COLO668 (cell line): ENCODE data around the gene SIK3.
"Not testable (repeated sequence)": the region's sequence is repeated elsewhere in the genome, so short reads cannot be mapped to it uniquely, and the experiment has no call there.

Experiments used
- DNase-seq: peaks from one replicate; lab custom pipeline; 2025; ENCODE audit not compliant: unreplicated experiment; lab: John Stamatoyannopoulos, UW

Gene SIK3

GRCh38 chr11:117050121-117050520 lies 48.1 kb downstream of the SIK3 start:
- DNase-seq = not testable (repeated sequence)

GRCh38 chr11:117046627-117047026 lies 51.6 kb downstream of the SIK3 start:
- DNase-seq = not testable (repeated sequence)

GRCh38 chr11:117045956-117046355 lies 52.3 kb downstream of the SIK3 start:
- no peak for DNase-seq

DNA sequence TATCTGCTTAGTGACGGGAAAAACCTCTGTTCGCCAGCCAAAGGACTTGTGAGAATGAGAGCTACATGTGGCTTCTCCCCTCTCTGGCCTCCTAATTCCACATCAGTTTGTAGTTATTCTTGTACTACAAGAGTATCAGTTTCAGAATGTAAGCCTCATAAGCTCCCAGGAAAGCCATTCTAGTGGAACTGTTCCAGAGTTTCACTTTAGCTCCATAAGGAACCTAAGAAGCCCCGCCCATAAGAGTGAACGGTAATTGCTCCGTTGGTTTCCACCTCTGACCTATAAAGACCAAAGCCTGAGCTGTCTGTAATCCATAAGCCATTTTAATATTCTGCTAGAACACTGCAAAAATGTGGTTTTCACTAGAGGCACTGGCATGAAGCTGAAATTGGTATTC lies 53.0 kb downstream of the SIK3 start:
- DNase-seq = no peak

- DNase-seq = no peak
Observed at GRCh38 chr11:117044287-117045035, 53.8 kb downstream of the SIK3 start.

DNA sequence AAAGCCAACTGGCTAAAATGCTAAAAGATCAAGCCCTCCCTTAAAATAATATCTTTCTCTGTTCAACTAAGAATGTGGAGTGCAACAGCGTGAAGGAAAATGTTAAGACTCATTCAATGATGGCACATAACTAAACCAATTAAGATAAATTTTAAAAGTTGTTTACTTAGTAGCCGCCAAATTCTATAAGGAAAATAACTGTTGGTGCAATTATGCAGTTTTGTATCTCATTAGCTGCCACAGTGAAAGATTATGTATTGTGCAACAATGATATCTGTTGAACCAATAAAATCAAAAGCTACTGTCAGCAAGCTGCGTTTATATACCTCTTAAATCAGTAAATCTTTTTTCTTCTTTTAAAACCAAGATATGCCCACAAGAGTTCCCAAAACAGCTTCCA lies 55.5 kb downstream of the SIK3 start:
- DNase-seq = no peak

DNA sequence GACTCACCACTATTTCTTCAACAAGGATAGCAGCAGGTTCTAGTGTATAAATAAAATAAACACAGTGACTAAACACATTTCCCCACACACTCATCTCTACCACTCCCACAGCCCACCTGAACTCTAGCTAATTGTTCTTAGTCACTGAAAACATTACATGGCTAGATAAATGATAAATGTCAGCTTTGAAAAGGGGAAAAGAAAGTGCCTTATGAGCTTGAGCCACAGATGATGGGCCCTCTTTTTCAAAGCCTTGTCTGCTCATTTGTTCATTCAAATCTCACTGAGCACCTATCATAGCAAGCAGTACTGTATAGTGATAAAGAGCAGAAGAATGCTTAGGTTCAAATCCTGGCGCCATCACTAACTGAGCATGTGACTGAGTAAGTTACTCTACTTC lies 58.3 kb downstream of the SIK3 start:
- DNase-seq = no peak

GRCh38 chr11:117039270-117039669 lies 59.0 kb downstream of the SIK3 start:
- DNase-seq = no peak

GRCh38 chr11:117037975-117038350 lies 60.3 kb downstream of the SIK3 start:
- no peak for DNase-seq

DNA sequence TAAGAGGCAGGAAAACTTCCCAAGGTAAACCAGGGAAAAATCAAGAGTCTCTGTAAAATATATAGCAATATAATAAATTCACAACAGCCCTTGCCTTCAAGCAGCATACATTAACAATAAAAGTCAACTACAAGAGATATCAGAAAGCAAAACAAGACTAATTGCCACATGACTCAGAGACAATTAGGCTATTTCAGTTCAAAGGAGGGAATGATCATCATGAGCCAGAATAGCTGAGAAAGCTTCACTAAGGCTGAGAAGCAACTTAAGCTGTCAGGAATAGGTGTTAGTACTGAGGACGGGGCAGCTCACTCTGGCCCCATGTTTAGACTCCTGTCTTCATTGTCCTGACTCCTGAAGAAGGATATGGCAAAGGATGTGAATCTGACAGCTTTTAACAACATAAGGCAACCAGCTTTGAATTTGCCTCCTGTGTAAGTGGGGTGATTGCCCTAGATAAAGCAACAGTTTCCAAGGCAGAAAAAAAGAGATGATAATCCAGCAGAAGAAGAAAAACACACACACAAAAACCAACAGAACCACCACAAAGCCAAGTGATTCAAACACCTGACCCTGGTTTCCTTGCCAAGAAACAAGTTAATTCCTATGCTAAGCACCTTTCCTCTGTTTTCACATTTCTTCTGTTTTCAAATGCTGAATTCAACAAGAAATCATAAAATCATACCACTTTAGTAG lies 60.8 kb downstream of the SIK3 start:
- DNase-seq = no peak

- no peak for DNase-seq
Observed at GRCh38 chr11:117034901-117035300, 63.3 kb downstream of the SIK3 start.

GRCh38 chr11:117026593-117027330 lies 71.5 kb downstream of the SIK3 start:
- no peak for DNase-seq

GRCh38 chr11:117023707-117024106 lies 74.5 kb downstream of the SIK3 start:
- not testable (repeated sequence) for DNase-seq

GRCh38 chr11:117023178-117023577 lies 75.0 kb downstream of the SIK3 start:
- DNase-seq = no peak

- DNase-seq = no peak
Observed at GRCh38 chr11:117022526-117022925, 75.7 kb downstream of the SIK3 start.

- DNase-seq = no peak
Observed at GRCh38 chr11:117020869-117021564, 77.2 kb downstream of the SIK3 start.

DNA sequence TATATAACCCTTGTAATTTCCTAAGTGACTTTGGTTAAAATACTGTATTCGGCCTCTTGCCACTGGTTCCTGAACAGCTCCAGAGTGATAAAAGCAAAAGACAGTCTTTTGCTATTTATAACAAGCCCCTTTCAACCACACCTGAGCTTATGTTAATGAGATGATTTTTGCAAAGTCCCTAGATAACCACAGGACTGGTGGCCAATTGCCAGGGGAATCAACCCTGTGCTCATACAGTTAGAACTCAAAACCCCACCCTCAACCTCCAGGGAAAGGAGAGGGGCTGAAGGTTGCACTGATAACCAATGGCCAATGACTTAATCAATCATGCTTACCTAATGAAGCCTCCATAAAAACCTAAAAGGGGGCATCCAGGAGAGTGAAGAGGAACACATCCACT lies 77.9 kb downstream of the SIK3 start:
- no peak for DNase-seq

- no peak for DNase-seq
Observed at GRCh38 chr11:117019871-117020270, 78.4 kb downstream of the SIK3 start.

DNA sequence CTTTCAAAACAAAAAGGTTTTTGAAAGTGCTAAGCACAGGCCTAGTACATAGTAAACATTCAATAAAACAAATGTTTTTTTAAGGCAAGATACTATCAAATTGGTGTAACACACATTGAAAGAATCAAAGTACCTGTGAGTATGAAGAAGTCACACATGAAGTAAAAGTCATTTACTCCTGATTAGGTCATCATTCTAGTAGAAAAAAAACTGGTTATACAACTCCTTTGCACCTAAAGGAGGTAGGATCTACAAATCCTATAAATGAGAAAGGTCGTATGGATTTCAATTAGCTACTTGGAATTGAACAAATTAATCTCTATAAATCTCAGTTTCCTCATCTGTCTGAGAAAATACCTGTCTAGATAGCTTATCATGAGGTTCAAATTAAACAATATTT lies 80.8 kb downstream of the SIK3 start:
- no peak for DNase-seq

- DNase-seq = no peak
Observed at GRCh38 chr11:117016747-117017146, 81.5 kb downstream of the SIK3 start.

DNA sequence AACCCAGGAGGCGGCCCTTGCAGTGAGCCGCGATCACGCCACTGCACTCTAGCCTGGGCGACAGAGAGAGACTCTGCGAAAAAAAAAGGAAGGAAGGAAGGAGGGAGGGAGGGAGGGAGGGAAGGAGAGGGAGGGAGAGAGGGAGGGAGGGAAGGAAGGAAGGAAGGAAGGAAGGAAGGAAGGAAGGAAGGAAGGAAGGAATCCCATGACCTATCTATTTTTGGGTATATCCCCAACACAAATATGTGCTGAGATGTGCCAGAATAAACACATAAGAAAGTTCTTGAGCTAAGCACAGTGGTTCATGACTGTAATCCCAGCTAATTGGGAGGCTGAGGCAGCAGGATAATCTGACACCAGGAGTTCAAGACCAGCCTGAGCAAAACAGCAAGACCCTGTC lies 82.0 kb downstream of the SIK3 start:
- DNase-seq = no peak

DNA sequence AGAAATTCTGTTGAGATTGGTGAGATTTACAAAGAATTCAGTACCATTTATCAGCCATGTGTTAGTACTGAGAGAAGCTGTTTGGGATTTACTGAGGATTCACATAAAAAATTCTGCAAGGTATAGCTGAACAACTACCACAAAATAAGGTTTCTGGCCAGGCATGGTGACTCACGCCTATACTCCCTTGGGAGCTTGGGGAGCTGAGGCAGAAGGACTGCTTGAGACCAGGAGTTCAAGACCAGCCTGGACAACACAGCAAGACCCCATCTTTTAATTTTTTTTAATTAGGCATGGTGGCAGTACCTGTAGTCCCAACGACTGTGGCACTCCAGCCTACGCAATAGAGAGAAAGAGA lies 86.7 kb downstream of the SIK3 start:
- DNase-seq = no peak
